ENCODE measurements around the gene RBM33. TPM values are rescaled to one million over a fixed set of nuclear protein-coding genes. Genes with fewer than 3 reads are reported as not detected.

RBM33 gene
- total RNA-seq, 1 donor from 2014 or later: 73.2 TPM

GRCh38 chr7:155646669-155647068, 2.2 kb downstream of the RBM33 start:
- TF ChIP-seq, protein P1, sequence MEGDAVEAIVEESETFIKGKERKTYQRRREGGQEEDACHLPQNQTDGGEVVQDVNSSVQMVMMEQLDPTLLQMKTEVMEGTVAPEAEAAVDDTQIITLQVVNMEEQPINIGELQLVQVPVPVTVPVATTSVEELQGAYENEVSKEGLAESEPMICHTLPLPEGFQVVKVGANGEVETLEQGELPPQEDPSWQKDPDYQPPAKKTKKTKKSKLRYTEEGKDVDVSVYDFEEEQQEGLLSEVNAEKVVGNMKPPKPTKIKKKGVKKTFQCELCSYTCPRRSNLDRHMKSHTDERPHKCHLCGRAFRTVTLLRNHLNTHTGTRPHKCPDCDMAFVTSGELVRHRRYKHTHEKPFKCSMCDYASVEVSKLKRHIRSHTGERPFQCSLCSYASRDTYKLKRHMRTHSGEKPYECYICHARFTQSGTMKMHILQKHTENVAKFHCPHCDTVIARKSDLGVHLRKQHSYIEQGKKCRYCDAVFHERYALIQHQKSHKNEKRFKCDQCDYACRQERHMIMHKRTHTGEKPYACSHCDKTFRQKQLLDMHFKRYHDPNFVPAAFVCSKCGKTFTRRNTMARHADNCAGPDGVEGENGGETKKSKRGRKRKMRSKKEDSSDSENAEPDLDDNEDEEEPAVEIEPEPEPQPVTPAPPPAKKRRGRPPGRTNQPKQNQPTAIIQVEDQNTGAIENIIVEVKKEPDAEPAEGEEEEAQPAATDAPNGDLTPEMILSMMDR (conservative IDR thresholded peaks at IDR 0.05): no peak
- H3K4me1 Mint-ChIP-seq: peaks cover 37% of the 10 kb centered on the region
- H3K36me3 Mint-ChIP-seq (ENCODE audit: low read depth): peaks cover 66% of the 10 kb centered on the region
- H3K27ac Mint-ChIP-seq (ENCODE audit: unreplicated experiment): no peak overlapping the region
- DNase-seq (ENCODE audit: low read depth, low spot score): no peak
- H3K27me3 Mint-ChIP-seq (ENCODE audit: low read depth): no peaks in the 10 kb centered on the region
- peak overlapping the region; percentile 98 for H3K4me3 Mint-ChIP-seq
- peaks cover 13% of the 10 kb centered on the region for H3K9me3 Mint-ChIP-seq

- Mint-ChIP-seq H3K4me1 (peaks cover 38% of the 10 kb centered on the region), H3K27ac (ENCODE audit: unreplicated experiment) (no peak overlapping the region), H3K4me3 (peak overlapping the region; percentile 65), H3K9me3 (peaks cover 13% of the 10 kb centered on the region), H3K36me3 (ENCODE audit: low read depth) (peaks cover 61% of the 10 kb centered on the region), H3K27me3 (ENCODE audit: low read depth) (no peaks in the 10 kb centered on the region)
- TF ChIP-seq, protein P1 (conservative IDR thresholded peaks at IDR 0.05): no peak
- DNase-seq (ENCODE audit: low read depth, low spot score): no peak
Measured at GRCh38 chr7:155647302-155647701, 2.8 kb downstream of the RBM33 start.

DNA sequence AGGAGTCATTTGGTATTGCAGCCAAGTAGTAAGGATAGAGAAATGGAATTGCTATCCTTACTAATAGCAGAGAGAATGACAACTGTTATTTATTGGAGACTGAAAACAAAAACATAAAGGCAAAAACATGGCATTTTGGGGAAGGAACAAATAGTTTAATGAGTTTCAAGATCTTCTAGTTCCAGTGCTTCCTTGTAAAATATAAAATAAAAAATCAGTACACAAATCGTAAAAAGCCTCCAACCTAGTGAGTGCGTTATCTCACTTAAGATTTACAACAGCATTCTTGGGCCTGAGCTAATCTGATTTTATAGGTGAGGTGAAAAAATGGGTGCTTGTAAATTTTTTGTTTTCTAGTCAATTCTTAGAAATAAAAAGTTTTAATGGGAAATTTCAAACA, 3.3 kb downstream of the RBM33 start:
- TF ChIP-seq, protein P1 (conservative IDR thresholded peaks at IDR 0.05): no peak
- Mint-ChIP-seq H3K27ac (ENCODE audit: unreplicated experiment) (no peak overlapping the region), H3K9me3 (peaks cover 13% of the 10 kb centered on the region), H3K4me3 (peak overlapping the region; percentile 65), H3K27me3 (ENCODE audit: low read depth) (no peaks in the 10 kb centered on the region), H3K4me1 (peaks cover 38% of the 10 kb centered on the region), H3K36me3 (ENCODE audit: low read depth) (peaks cover 57% of the 10 kb centered on the region)
- DNase-seq (ENCODE audit: low read depth, low spot score): no peak

DNA sequence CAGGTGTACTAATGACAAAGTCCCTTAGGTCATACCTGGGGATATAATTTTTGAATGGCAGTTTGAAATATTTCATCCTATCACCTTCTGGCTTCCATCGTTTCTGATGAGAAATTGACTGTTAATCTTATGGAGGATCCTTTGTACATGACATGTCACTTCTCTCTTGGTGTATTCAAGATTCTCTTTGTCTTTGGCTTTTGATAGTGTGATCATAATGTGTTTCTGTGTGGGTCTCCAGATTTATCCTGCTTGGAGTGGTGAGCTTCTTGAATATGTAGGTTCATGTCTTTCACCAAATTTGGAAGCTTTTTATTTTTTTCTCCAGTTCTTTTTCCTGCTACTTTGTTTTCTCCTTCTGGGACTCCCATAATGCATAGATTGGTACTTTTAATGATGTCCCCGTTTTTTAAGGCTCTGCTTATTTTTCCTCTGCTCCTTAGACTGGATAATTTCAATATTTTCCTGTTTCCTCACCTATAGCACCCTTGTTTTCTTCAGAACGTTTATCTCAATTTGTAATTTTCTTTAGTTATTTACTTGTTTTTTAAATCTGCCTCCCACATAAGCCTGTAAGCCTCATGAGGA, 4.4 kb downstream of the RBM33 start:
- H3K27me3 Mint-ChIP-seq (ENCODE audit: low read depth): no peaks in the 10 kb centered on the region
- peaks cover 51% of the 10 kb centered on the region for H3K36me3 Mint-ChIP-seq (ENCODE audit: low read depth)
- H3K9me3 Mint-ChIP-seq: peaks cover 13% of the 10 kb centered on the region
- DNase-seq (ENCODE audit: low read depth, low spot score): no peak
- peaks cover 31% of the 10 kb centered on the region for H3K4me1 Mint-ChIP-seq
- H3K27ac Mint-ChIP-seq (ENCODE audit: unreplicated experiment): no peak overlapping the region
- H3K4me3 Mint-ChIP-seq: peak overlapping the region; percentile 14
- TF ChIP-seq, protein P1 (conservative IDR thresholded peaks at IDR 0.05): no peak

GRCh38 chr7:155649588-155649987, 5.1 kb downstream of the RBM33 start:
- TF ChIP-seq, protein P1 (conservative IDR thresholded peaks at IDR 0.05): no peak
- peaks cover 13% of the 10 kb centered on the region for H3K9me3 Mint-ChIP-seq
- peaks cover 51% of the 10 kb centered on the region for H3K36me3 Mint-ChIP-seq (ENCODE audit: low read depth)
- no peak for DNase-seq (ENCODE audit: low read depth, low spot score)
- peaks cover 27% of the 10 kb centered on the region for H3K4me1 Mint-ChIP-seq
- no peaks in the 10 kb centered on the region for H3K27me3 Mint-ChIP-seq (ENCODE audit: low read depth)
- H3K4me3 Mint-ChIP-seq: peak overlapping the region; percentile 38
- no peak overlapping the region for H3K27ac Mint-ChIP-seq (ENCODE audit: unreplicated experiment)

Measured in neural crest cell (in vitro differentiated cells).